DOHH2 (cell line): ENCODE measurements around the gene PID1.

Experiments used
- H3F3A ChIP-seq: fragments of 200-600 bp; sonication (generic), shearing (Covaris generic); 2 replicates; pipeline ENCODE4 v1.6.0; 2016; ENCODE audit warnings: antibody characterized with exemption, mild to moderate bottlenecking; ENCODE audit not compliant: control insufficient read depth, insufficient read depth
- H3K27ac ChIP-seq: fragments of 200-600 bp; sonication (generic); 2 replicates; pipeline ENCODE4 v1.5.1; 2014; ENCODE audit warnings: low read depth, mild to moderate bottlenecking, low read length, moderate library complexity
- H3K27me3 ChIP-seq: fragments of 200-600 bp; sonication (generic); 2 replicates; pipeline ENCODE4 v1.6.1; 2014; ENCODE audit warnings: mild to moderate bottlenecking, low read length, mixed read lengths; ENCODE audit not compliant: control insufficient read depth
- H3K36me3 ChIP-seq: fragments of 200-600 bp; sonication (generic); 2 replicates; pipeline ENCODE4 v1.6.1; 2014; ENCODE audit warnings: mild to moderate bottlenecking, low read length, moderate library complexity, mixed read lengths; ENCODE audit not compliant: control insufficient read depth
- H3K4me1 ChIP-seq: fragments of 200-600 bp; sonication (generic); 2 replicates; pipeline ENCODE4 v1.6.1; 2014; ENCODE audit warnings: mild to moderate bottlenecking, low read length, mixed read lengths; ENCODE audit not compliant: control insufficient read depth
- H3K4me2 ChIP-seq: fragments of 200-600 bp; sonication (generic); 2 replicates; pipeline ENCODE4 v1.6.0; 2014; ENCODE audit warnings: mild to moderate bottlenecking, low read length, moderate library complexity
- H3K4me3 ChIP-seq: fragments of 200-600 bp; sonication (generic); 2 replicates; pipeline ENCODE4 v1.5.1; 2014; ENCODE audit warnings: mild to moderate bottlenecking, low read length, mixed read lengths
- H3K79me2 ChIP-seq: fragments of 200-600 bp; sonication (generic); 2 replicates; pipeline ENCODE4 v1.6.1; 2014; ENCODE audit warnings: mild to moderate bottlenecking, low read length, mixed read lengths; ENCODE audit not compliant: control insufficient read depth
- H3K9me2 ChIP-seq: fragments of 200-600 bp; sonication (generic); replicated peaks from 2 replicates; pipeline ENCODE4 v1.6.1; 2014; ENCODE audit warnings: mild to moderate bottlenecking, low read length, mixed read lengths; ENCODE audit not compliant: control insufficient read depth
- H3K9me3 ChIP-seq: fragments of 200-600 bp; sonication (generic); 2 replicates; pipeline ENCODE4 v1.6.1; 2014; ENCODE audit warnings: antibody characterized with exemption, low read length, mixed read lengths; ENCODE audit not compliant: control insufficient read depth, insufficient read depth
- H4K20me1 ChIP-seq: fragments of 200-600 bp; sonication (generic); 2 replicates; pipeline ENCODE4 v1.6.0; 2014; ENCODE audit warnings: low read depth, mild to moderate bottlenecking, antibody characterized with exemption, low read length, moderate library complexity; ENCODE audit not compliant: control insufficient read depth, insufficient read depth
- EZH2phosphoT487 ChIP-seq: fragments of 200-600 bp; sonication (generic); IDR thresholded peaks from 2 replicates; pipeline ENCODE4 v1.6.1; 2017; ENCODE audit warnings: borderline replicate concordance, mild to moderate bottlenecking, antibody characterized with exemption, low read length, moderate library complexity, mixed read lengths
- TF ChIP-seq, protein P1 (sequence below): fragments of 200-600 bp; sonication (generic); IDR thresholded peaks from one replicate; pipeline ENCODE4 v1.5.1; 2014; ENCODE audit warnings: antibody characterized with exemption, mild to moderate bottlenecking, low read depth, low read length; ENCODE audit not compliant: poor library complexity, severe bottlenecking

Gene PID1

GRCh38 chr2:229153267-229153666 lies 117.8 kb downstream of the PID1 start:
- no peaks in the 10 kb centered on the region for H3K27me3 ChIP-seq
- no peaks in the 10 kb centered on the region for H3K79me2 ChIP-seq
- no peaks in the 10 kb centered on the region for H4K20me1 ChIP-seq
- H3K36me3 ChIP-seq = no peaks in the 10 kb centered on the region
- no peaks in the 10 kb centered on the region for H3K9me3 ChIP-seq
- TF ChIP-seq, protein P1, sequence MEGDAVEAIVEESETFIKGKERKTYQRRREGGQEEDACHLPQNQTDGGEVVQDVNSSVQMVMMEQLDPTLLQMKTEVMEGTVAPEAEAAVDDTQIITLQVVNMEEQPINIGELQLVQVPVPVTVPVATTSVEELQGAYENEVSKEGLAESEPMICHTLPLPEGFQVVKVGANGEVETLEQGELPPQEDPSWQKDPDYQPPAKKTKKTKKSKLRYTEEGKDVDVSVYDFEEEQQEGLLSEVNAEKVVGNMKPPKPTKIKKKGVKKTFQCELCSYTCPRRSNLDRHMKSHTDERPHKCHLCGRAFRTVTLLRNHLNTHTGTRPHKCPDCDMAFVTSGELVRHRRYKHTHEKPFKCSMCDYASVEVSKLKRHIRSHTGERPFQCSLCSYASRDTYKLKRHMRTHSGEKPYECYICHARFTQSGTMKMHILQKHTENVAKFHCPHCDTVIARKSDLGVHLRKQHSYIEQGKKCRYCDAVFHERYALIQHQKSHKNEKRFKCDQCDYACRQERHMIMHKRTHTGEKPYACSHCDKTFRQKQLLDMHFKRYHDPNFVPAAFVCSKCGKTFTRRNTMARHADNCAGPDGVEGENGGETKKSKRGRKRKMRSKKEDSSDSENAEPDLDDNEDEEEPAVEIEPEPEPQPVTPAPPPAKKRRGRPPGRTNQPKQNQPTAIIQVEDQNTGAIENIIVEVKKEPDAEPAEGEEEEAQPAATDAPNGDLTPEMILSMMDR = no peak
- no peak for TF ChIP-seq EZH2phosphoT487
- H3K27ac ChIP-seq = no peak overlapping the region
- H3K4me1 ChIP-seq = no peaks in the 10 kb centered on the region
- H3K9me2 ChIP-seq = no peaks in the 10 kb centered on the region
- H3K4me2 ChIP-seq = no peak overlapping the region
- no peak overlapping the region for H3K4me3 ChIP-seq
- no peaks in the 10 kb centered on the region for H3F3A ChIP-seq

DNA sequence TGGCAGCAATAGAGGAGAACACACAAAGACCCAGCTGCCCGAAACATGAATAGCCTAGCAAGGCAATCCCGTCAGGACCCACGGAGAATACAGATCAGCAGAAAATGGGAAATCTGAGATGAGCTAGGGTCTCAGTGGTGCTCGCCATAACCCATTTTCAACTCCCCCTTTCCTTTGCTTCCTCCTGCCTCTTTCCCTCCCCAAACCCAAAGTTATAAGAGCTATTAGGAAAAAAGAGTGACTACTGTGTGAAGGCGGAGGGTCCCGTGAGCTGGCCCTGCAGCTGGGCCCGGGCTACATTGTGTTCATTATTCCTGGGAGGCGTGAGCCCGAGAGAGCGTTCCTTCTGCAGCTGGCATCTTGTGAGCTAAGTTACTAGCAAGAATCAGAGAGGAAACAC lies 118.4 kb downstream of the PID1 start:
- no peaks in the 10 kb centered on the region for H4K20me1 ChIP-seq
- H3F3A ChIP-seq = no peaks in the 10 kb centered on the region
- H3K27me3 ChIP-seq = no peaks in the 10 kb centered on the region
- H3K4me3 ChIP-seq = no peak overlapping the region
- H3K9me3 ChIP-seq = no peaks in the 10 kb centered on the region
- TF ChIP-seq, protein P1 = no peak
- TF ChIP-seq EZH2phosphoT487 = no peak
- H3K79me2 ChIP-seq = no peaks in the 10 kb centered on the region
- H3K4me2 ChIP-seq = no peak overlapping the region
- no peak overlapping the region for H3K27ac ChIP-seq
- no peaks in the 10 kb centered on the region for H3K36me3 ChIP-seq
- no peaks in the 10 kb centered on the region for H3K9me2 ChIP-seq
- H3K4me1 ChIP-seq = no peaks in the 10 kb centered on the region

DNA sequence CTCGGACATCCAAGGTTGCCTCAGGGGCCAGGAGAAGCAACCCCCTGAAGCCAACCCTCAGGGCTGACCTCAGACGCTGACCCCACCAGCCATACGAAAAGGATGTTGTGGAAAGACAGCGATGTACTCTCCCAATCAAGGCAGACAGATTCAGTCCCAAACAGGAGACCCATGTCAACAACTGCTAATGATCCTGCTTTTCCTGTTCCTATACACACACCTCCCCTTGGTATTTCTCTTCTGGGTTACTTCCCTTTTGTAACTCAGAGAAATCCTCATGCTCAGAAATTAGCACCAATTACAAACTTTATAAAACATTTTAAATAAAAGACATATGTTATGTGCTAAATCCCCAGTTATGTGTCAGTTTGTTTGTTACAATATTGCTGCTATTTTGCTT lies 120.8 kb downstream of the PID1 start:
- Histone ChIP-seq H4K20me1 (no peaks in the 10 kb centered on the region), H3K9me2 (no peaks in the 10 kb centered on the region), H3K4me3 (no peak overlapping the region), H3K79me2 (no peaks in the 10 kb centered on the region), H3K4me2 (no peak overlapping the region), H3F3A (no peaks in the 10 kb centered on the region), H3K27me3 (no peaks in the 10 kb centered on the region), H3K36me3 (no peaks in the 10 kb centered on the region), H3K27ac (no peak overlapping the region), H3K9me3 (no peaks in the 10 kb centered on the region), H3K4me1 (no peaks in the 10 kb centered on the region)
- TF ChIP-seq EZH2phosphoT487 = no peak
- TF ChIP-seq, protein P1 = no peak

DNA sequence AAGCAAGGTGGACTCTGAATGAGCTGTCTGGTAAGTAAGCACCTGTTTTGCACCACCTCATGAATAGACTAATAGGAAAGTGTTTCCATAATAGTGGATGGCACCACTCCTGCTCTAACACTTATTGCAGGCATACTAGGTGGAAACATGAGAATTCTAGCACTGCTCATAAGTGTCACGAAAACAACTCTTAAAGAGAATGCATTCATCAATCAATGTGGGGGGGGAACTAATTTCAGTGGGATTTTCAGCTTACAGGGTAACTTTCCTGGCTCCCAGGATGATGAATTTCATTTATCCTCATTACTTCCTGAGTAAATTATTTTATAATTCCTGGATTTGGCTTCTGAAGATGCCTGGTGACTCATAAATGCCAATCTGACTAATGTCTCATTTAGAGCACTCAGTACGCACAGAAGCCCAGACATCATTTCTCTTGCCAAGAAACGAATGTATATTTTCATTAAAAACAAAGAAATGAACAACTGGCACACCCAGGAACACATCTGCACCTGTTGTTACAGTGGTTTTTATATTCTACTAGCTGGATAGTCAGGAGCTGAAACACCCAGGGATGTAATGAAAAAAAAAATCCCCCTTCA lies 129.6 kb downstream of the PID1 start:
- Histone ChIP-seq H3K27me3 (no peaks in the 10 kb centered on the region), H4K20me1 (no peaks in the 10 kb centered on the region), H3K36me3 (no peaks in the 10 kb centered on the region), H3K4me3 (no peak overlapping the region), H3K4me2 (no peak overlapping the region), H3K27ac (no peak overlapping the region), H3K79me2 (no peaks in the 10 kb centered on the region), H3K9me3 (no peaks in the 10 kb centered on the region), H3K9me2 (no peaks in the 10 kb centered on the region), H3K4me1 (no peaks in the 10 kb centered on the region), H3F3A (no peaks in the 10 kb centered on the region)
- no peak for TF ChIP-seq EZH2phosphoT487
- TF ChIP-seq, protein P1 = no peak
